PC-9 (cell line): ENCODE data around the gene LRRC58.

Experiments used
- CTCF ChIP-seq: fragments of 200-600 bp; sonication (generic); conservative IDR thresholded peaks from 2 replicates; pipeline ENCODE4 v1.6.1; 2017; ENCODE audit warnings: mixed run types, antibody characterized with exemption, mild to moderate bottlenecking, moderate library complexity
- EZH2 ChIP-seq: fragments of 200-600 bp; sonication (generic); IDR thresholded peaks from 2 replicates; pipeline ENCODE4 v1.8.0; 2017; ENCODE audit warnings: antibody characterized with exemption, low read depth

- TF ChIP-seq CTCF (no peak), EZH2 (no peak)
Measured at GRCh38 chr3:120393243-120393642, 44.1 kb upstream of the LRRC58 start.
